ENCODE measurements around the gene KDM6A.
"Not testable (repeated sequence)": the region's sequence is repeated elsewhere in the genome, so short reads cannot be mapped to it uniquely, and the experiment has no call there.

Gene KDM6A

GRCh38 chrX:44992775-44993174 lies 119.8 kb downstream of the KDM6A start:
- no peak for TF ChIP-seq CTCF (IDR thresholded peaks at IDR 0.05; ENCODE audit: low read length, missing control alignments)
- no peak for DNase-seq (ENCODE audit: low read depth)
- H3K4me3 ChIP-seq (replicated peaks; ENCODE audit: low read depth, low read length), result no peak overlapping the region

- H3K4me3 ChIP-seq (replicated peaks; ENCODE audit: low read depth, low read length), result no peak overlapping the region
- TF ChIP-seq CTCF (IDR thresholded peaks at IDR 0.05; ENCODE audit: low read length, missing control alignments), result no peak
- DNase-seq (ENCODE audit: low read depth), result no peak
Observed at GRCh38 chrX:44996277-44996676, 123.3 kb downstream of the KDM6A start.

- no peak overlapping the region for H3K4me3 ChIP-seq (replicated peaks; ENCODE audit: low read depth, low read length)
- TF ChIP-seq CTCF (IDR thresholded peaks at IDR 0.05; ENCODE audit: low read length, missing control alignments), result no peak
- DNase-seq (ENCODE audit: low read depth), result no peak
Observed at GRCh38 chrX:44997282-44997812, 124.4 kb downstream of the KDM6A start.

- TF ChIP-seq CTCF (IDR thresholded peaks at IDR 0.05; ENCODE audit: low read length, missing control alignments), result no peak
- no peak overlapping the region for H3K4me3 ChIP-seq (replicated peaks; ENCODE audit: low read depth, low read length)
- no peak for DNase-seq (ENCODE audit: low read depth)
Observed at GRCh38 chrX:44997888-44998287, 124.9 kb downstream of the KDM6A start.

GRCh38 chrX:44999237-44999636 lies 126.2 kb downstream of the KDM6A start:
- not testable (repeated sequence) for DNase-seq (ENCODE audit: low read depth); H3K4me3 ChIP-seq (replicated peaks; ENCODE audit: low read depth, low read length)

GRCh38 chrX:44999872-45000271 lies 126.9 kb downstream of the KDM6A start:
- not testable (repeated sequence) for H3K4me3 ChIP-seq (replicated peaks; ENCODE audit: low read depth, low read length); DNase-seq (ENCODE audit: low read depth)

- no peak for DNase-seq (ENCODE audit: low read depth)
- H3K4me3 ChIP-seq (replicated peaks; ENCODE audit: low read depth, low read length), result no peak overlapping the region
- TF ChIP-seq CTCF (IDR thresholded peaks at IDR 0.05; ENCODE audit: low read length, missing control alignments), result no peak
Observed at GRCh38 chrX:45001048-45001447, 128.1 kb downstream of the KDM6A start.

- H3K4me3 ChIP-seq (replicated peaks; ENCODE audit: low read depth, low read length), result no peak overlapping the region
- TF ChIP-seq CTCF (IDR thresholded peaks at IDR 0.05; ENCODE audit: low read length, missing control alignments), result no peak
- DNase-seq (ENCODE audit: low read depth), result no peak
Observed at GRCh38 chrX:45003085-45003484, 130.1 kb downstream of the KDM6A start.
